AG08396 (cell line): ENCODE results near the gene SETD2.
"Not testable (repeated sequence)": the region's sequence is repeated elsewhere in the genome, so short reads cannot be mapped to it uniquely, and the experiment has no call there.

Experiments used
- DNase-seq: peaks from one replicate; pipeline ENCODE4 v3.0.0; 2012; ENCODE audit warnings: low spot score, mixed read lengths

The SETD2 gene

DNA sequence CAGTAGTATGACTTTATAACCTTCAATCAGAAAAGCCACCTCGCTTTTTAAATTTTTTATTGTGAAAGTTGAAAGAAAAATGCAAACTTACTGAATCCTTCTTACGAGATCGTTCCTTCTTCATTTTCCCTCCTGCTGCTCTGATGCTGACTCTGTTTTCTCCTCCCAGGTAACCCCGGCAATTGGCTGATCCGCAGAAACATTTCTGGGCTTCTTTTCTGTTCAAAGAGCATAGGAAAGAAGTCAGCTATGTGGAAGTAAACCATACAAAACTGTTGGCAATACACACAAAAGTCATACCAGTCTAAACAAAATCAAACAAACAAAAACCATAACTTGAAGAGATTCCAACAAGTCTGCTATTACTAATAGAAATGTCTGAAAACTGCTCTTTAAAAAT is 66.0 kb downstream of the SETD2 start:
- DNase-seq: no peak

DNA sequence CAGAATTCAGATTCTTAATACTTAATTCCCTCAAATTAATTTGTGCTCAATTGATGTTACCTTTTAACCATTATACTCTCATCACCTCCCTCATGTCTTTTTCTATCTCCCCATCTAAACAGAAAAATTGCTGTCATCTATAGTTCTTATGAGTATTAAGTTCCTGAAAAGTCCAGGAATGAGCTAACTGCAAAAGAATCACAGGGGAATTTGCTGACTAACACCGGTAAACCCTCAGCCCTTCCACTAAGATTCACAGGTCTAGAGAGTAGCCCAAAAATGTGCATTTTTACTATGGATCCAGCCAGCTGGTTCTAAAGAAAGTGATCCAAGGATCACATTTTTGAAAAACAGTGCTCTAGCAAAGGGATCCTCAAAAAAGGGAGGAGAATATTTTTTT is 67.0 kb downstream of the SETD2 start:
- DNase-seq: peak; percentile 40

DNA sequence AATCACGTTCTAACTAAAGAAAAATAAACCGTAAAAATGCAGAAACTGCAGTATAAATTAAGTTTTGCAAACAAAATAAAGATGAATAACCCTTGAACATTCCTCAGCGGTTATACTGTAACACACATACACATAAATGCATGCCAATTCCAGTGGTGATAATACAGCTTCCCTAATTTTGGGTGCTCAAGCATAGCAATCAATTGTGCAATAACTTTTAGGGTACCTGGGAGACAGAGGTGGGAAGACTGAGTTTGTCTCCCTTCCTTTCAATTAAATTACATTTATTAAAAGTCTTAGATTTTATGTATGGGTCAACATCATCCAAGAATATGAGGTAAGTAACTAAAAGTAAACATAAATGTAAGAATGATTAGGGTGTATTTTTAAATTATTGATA is 71.8 kb downstream of the SETD2 start:
- DNase-seq: no peak

DNA sequence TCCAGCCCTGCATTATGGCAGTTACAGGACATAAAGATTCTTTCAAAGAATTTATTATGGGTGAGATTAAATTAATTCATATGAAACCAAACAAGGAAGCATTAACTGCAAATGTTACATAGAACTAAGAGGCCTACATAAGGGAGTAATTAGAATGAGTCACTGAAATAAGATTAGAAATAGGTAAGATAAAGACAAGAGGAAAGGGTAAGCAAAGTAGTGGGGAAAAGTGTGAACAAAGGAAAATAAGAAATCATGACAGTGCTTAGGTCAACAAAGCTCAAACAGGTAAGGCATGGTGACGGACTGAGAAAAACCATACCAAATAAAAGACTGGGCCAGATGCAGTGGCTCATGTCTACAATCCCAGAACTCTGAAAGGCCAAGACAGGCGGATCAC is 74.3 kb downstream of the SETD2 start:
- DNase-seq: no peak

DNA sequence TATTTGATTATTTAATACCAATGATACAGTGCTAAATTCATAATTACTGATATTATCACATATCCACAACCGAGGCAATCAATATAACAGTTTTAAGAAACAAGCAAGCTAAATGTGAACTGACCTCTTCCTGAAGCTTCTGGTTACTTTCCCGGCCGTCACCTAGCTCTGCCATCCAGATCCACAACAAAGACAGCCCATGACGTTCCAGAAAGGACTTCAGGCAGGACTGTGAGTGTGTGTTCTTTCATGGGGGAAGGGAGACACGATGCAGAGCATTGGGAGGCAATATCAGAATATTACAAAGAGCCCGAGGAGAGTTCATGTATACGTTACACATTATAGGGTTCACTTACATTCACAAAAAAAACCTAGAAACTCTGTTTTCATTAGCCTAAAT is 77.8 kb downstream of the SETD2 start:
- DNase-seq: no peak

DNA sequence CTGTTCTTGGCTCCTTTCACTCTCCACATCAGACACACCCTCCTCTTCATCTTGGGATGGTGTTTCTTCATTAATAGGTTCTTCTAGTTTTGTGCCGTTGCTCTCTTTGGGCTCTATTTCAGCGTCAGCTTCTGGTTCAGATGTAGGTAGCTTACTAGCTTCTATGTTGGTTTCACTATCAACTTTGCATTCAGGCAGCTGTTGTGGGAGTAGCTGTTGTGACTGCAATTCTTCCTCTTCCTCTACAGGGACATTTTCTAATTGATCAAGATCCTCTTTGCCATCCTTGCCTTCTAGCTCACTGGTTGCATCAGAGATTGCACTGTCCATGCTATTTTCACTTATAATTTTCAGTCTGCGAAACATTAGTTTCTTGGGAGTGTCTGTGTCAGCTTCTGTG is 80.1 kb downstream of the SETD2 start:
- no peak for DNase-seq

DNA sequence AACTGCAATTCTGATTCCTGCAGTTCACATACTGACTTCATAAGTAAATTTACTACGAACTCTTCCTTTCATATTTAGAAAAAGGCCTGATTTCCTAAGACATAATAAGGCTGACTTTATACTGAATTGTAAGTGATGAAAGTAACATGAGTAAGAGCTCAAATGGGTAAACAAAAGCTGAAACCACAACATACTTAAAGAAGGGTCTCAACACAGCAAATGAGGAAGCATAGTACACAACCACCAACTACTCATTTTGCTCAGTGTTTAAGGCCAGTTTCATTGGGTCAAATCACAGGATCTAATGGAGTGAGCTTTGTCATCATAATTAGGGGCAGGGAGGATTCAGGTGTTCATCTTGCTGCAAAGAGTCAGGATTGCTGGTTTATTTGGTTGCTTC is 81.4 kb downstream of the SETD2 start:
- DNase-seq: peak; percentile 44

DNA sequence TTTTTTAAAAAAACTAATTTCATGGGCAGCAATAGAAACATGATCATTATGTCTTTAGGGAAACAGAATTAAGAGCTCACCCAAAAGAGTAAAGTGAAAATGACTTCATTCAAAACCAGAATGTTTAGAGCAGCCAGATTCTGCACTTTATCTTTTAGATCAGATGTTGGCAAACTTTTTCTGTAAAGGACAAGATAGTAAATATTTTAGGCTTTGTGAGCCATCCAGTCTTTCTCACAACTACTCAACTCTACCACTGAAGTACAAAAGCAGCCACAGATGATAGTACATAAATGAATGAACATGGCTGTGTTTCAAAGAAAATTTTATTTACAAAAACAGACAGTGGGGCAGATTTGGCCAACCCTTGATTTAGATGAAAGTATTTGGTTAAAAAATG is 84.5 kb downstream of the SETD2 start:
- no peak for DNase-seq

DNA sequence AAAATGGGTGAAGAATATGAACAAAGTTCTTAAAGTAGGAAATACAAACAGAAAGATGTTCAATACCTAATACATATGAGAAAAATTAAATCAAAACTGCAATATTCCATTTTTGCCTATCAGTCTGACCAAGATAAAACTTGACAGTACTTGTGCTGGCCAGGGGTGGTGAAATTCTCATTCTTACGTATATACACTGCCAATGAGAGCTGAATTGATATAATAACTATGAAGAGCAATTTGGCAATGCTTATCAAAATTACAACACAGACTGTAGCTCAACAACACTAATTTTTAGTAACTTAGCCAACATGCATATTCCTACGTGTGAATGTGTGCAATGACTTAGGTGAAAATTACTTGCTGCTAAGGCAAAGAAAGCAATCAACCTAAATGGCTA is 90.2 kb downstream of the SETD2 start:
- no peak for DNase-seq

DNA sequence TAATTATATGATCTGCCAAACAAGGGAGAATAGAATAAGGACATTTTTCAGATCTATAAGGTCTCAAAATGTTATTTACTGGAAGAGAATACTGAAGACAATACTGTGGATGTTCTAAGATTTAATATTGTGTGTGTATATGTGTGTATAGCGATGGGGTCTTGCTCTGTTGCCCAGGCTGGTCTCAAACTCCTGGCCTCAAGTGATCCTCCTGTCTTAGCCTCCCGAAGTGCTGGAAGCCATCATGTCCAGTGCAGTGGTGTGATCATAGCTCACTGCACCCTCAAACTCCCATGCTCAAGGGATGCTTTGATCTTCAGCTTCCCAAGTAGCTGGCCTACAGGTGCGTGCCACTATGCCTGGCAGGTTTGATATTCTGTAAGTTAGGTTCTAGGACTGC is 93.1 kb downstream of the SETD2 start:
- DNase-seq: no peak

DNA sequence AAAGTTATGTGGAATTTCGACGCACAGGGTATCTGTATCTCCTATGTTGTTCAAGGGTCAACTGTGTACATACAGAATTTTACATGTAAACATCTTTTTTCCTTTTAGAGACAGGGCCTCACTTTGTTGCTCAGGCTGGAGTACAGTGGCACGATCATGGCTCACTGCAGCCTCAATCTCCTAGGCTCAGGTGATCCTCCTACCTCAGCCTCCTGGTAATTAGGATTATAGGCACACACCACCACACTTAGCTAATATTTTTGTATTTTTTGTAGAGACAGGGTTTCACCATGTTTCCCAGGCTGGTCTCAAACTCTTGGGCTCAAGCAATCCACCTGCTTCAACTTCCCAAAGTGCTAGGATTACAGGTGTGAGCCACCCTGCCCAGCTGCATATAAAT is 97.7 kb downstream of the SETD2 start:
- DNase-seq: not testable (repeated sequence)

DNA sequence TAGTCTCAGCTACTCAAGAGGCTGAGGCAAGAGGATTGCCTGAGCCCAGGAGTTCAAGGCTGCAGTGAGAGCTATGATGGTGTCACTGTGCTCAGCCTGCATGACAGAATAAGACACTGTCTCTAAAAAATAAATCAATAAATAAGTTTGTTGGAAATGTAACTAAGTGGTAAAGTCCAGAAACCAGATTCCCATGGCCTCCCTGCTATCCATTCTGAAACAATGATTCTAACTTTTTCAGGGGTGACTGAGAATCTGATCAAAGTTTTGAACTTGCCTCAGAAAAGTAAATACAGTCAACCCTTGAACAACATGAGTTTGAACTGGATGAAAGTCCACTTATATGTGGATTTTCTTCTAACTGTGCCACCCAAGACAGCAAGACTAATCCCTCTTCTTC is 98.2 kb downstream of the SETD2 start:
- no peak for DNase-seq

DNA sequence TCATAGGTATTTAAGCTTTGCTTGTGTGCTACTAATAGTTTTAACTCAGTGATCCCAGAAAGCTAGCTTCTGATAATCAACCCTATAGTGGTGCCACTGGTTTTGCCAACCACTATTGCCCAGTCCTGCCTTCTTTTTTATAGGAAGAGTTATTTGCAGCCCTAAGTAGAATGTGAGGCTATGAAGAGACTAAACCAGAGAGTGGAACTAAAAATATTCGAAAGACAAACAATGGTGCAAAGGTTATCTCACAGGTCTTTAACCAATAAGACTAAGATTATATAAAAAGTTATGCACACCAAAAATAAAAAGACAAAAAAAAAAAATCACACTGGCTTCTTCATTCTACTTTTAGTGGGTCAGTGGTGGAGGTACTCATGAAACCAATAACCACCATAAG is 98.9 kb downstream of the SETD2 start:
- no peak for DNase-seq

DNA sequence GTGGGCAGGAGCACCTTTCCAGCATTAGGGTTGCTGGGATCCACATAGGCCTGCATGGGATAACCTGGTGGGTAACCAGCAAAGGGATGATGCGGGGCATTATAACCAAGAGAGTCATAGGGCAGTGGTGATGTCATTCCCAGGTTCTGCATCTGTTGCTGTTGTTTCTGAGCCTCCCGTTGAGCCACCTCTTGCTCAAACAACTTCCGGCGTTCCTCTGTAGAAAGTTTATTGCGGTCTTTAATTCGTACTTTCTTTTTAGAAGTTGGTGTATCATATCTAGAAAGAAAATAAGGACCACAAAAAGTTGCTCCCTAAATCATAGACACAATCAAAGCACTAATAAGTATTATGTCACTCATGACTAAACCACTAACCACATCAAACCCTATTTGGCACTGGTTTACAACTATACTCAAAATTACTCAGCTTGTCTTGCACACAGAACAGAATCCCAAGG is 106.7 kb downstream of the SETD2 start:
- peak; percentile 5 for DNase-seq

DNA sequence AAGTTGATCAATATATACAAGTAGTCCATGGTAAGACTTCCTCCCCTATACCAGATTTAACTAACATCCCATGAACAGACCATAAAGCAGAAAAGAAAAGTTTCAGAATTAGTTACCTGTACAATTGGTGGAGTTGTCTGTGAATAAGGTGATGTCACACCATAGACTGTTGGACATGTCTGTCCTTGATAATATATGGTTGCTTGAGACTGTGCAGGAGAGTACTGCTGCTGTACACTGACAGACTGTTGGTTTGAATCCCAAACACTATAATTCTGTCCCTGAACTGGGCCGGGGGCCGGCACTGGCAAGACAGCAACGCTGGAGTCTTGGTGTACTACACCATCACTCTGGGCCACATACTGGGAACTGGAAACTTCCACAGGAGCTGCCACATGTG is 107.2 kb downstream of the SETD2 start:
- DNase-seq: no peak

DNA sequence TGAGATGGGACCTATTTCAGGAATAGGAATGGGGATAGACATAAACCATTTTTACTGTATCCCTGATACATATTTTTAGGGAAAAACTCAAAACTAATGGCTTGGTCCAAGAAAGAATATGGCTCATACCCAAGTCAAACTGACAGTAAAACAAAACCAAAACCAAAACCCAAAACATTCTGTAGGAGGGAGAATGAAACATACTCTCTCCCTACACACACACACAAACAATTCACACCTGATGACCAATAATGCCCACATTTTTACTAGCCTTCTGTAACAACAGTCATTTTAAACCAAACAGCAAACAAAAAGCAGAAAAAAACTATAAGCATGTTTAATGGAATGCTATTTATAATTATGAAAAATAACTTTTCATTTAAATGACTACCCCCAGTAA is 109.5 kb downstream of the SETD2 start:
- no peak for DNase-seq

DNA sequence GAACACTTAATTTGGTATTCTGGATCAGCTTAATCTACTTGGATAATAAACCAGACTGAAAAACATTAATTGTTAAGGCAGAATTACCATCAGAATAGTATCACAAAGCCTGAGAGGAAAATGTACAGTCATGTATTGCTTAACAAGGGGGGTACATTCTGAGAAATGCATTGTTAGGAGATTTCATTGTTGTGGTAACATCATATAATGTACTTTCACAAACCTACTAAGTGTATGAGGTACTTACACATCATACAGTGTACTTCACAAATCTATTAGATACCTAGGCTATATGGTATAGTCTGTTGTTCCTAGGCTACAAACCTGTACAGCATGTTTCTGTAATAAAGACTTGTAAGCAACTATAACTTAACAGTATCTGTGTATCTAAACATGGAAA is 116.2 kb downstream of the SETD2 start:
- DNase-seq: no peak

DNA sequence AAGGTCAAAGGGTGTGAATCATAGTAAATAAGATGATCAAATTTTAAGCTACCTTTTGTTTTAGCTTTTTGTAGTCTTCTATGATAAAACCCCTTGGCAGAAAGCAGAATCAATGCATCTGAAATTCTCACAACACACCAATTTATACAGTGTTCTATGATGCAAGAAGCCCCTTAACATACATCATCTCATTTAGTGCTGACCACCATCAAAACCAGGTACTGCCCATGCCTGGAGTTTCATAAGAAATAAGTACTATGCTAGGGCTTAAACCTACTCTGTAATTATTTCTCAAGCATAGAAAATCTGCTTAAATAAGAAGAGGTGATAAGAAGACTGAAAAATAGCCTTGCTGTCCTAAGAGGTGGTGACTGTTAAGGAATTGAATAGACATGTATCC is 116.8 kb downstream of the SETD2 start:
- DNase-seq: no peak

DNA sequence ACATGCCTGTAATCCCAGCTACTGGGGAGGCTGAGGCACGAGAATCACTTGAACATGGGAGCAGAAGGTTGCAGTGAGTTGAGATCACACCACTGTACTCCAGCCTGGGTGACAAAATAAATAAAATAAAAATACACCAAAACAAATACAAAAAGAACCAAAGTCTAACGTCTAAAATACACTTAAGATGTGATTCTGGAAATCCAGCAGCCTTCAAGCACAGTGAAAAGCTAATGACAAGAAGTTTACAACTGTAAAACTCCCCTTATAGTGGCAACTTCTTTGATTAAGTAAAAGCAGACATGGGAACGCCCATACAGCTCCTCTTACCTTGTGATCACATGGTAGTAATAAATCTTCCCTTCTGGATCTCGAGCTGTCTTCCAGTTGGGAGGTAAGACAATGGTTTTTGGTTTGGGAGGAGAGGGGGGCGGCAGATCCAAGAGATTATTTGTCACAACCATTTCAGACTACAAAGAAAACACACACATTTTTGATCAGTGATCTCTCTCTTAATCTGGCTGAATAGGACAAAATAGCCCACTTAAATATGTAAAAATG is 121.6 kb downstream of the SETD2 start:
- no peak for DNase-seq

DNA sequence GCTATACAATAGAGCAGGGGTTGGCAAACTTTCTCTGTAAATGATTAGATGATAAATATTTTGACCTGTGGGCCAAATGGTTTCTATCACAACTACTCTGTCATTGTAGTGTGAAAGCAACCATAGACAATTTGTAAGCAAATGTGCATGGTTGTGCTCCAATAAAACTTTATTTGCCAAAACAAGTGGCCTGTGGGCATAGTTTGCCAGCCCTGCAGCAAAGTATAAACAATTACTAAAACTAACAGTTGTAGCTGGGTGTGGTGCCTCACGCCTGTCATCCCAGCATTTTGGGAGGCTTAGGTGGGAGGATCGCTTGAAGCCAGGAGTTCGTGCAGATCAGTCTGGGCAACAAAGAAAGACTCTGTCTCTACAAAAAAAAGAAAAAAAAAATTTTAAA is 122.8 kb downstream of the SETD2 start:
- no peak for DNase-seq

DNA sequence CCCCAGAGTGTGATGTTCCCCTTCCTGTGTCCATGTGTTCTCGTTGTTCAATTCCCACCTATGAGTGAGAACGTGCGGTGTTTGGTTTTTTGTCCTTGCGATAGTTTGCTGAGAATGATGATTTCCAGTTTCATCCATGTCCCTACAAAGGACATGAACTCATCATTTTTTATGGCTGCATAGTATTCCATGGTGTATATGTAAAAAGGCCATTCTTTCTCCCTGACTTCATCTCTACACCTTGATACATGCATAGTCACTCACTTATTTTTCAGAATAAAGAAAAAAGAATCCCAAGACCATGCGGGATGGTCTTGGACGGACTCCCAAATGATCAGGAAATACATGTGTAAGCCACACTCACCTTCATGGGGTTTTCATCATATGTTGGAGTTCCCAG is 126.6 kb downstream of the SETD2 start:
- DNase-seq: not testable (repeated sequence)

DNA sequence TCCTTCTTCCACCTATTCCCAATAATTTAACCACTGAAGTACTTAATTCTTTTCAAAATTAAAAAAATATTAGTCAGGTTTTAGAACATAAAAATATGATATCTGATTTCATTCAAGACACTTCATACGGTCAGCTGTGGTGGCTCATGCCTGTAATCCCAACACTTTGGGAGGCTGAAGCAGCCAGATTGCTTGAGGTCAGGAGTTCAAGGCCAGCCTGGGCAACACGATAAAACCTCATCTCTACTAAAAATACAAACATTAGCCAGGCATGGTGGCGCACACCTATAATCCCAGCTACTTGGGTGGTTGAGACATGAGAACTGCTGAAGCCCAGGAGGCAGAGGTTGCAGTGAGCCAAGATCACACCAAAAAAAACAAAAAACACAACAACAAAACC is 127.8 kb downstream of the SETD2 start:
- DNase-seq: no peak

DNA sequence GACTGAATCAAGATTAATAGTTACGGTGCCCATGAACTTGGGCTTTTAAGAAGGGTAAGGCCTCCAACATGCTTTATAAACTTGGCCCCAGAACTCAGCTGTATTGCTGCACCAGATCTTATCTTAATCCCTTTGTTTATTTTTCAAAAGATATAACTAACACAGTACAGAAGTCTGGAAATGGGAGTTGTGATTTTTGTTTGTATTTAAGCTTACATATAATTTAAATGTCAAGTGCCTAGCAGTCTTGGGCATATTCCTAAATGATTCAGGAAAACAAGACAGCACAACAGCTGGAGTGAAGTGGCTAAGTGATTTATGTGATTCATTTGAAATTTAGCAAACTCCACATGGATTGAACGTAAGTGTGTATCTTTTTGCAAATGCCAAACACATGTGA is 128.3 kb downstream of the SETD2 start:
- no peak for DNase-seq

DNA sequence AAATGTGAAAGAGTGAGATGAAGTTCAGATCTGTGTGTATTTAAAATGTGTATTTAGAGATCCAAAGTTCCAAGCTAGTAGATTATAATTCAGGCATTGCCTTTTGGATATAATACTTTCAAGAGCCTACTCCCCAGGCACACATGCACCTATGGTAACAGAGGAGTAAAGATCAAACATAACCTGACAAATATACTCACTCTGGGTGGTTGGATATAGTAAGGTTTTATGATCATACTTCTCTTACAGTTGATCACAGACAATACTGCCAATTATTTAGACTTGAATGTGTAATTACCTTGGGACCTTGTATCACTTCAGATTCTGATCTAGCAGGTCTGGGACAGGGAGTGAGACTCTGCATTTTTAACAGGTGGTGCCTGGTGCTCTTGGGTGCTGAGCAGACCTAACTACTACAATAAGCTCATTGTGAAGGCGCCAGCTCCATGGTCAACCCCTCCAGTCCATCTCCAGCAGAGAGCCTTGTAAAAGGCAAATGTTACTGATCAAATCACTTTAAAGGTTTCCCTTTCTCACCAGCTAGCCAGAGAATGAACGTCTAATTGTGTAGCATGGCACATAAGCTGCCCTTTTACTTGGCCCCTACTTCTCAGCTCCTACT is 128.9 kb downstream of the SETD2 start:
- DNase-seq: no peak
